ENCODE results near the gene KIF3A. TPM values are rescaled to one million over a fixed set of nuclear protein-coding genes. Genes with fewer than 3 reads are reported as not detected.

KIF3A gene
- total RNA-seq, 1 experiment from 2014 or later = 13.2 TPM

- Mint-ChIP-seq H3K4me1 (peaks cover 11 to 15% of the 10 kb centered on the region in 2 experiments), H3K27me3 (ENCODE audit: low read depth) (peaks cover 20% of the 10 kb centered on the region), H3K9me3 (no peaks in the 10 kb centered on the region), H3K36me3 (ENCODE audit: insufficient read depth in 1 of 3, low read depth in 3 of 3) (no peaks in the 10 kb centered on the region; a peak in 1 of 7 replicates), H3K4me3 (no peak overlapping the region), H3K27ac (no peak overlapping the region)
- Histone ChIP-seq H3K9me3 (ENCODE audit: control insufficient read depth, low read depth, low read length) (no peaks in the 10 kb centered on the region), H3K27ac (ENCODE audit: insufficient read length, low read depth, low read length) (no peak overlapping the region), H3K18ac (ENCODE audit: insufficient read length, low read depth, low read length) (no peak overlapping the region), H2BK5ac (ENCODE audit: insufficient read length, low read length) (no peak overlapping the region), H3K4ac (ENCODE audit: low read depth, low read length) (no peak overlapping the region), H2AK5ac (ENCODE audit: insufficient read length, low read length) (no peak overlapping the region), H3K79me1 (ENCODE audit: insufficient read depth, low read depth, low read length, poor library complexity, severe bottlenecking) (no peaks in the 10 kb centered on the region), H3K56ac (ENCODE audit: insufficient read length, low read depth, low read length) (no peak overlapping the region), H3K23me2 (ENCODE audit: insufficient read length, low read depth, low read length, poor library complexity, severe bottlenecking) (no peaks in the 10 kb centered on the region), H2BK120ac (ENCODE audit: low read depth, low read length, poor library complexity, severe bottlenecking) (no peak overlapping the region), H3K79me2 (ENCODE audit: insufficient read depth, low read length) (no peaks in the 10 kb centered on the region), H3K27me3 (ENCODE audit: insufficient read depth, low read length) (no peaks in the 10 kb centered on the region), H3K4me2 (ENCODE audit: insufficient read depth, insufficient read length, low read length) (no peak overlapping the region), H3K4me1 (ENCODE audit: insufficient read depth, low read length) (no peaks in the 10 kb centered on the region), H3T11ph (ENCODE audit: low read length) (no peak overlapping the region), H2BK20ac (ENCODE audit: low read depth, low read length, poor library complexity, severe bottlenecking) (no peak overlapping the region), H4K20me1 (ENCODE audit: control insufficient read depth, insufficient read depth, insufficient read length) (no peaks in the 10 kb centered on the region), H4K8ac (replicated peaks; ENCODE audit: insufficient read length, low read depth, low read length) (no peak overlapping the region), H2AFZ (ENCODE audit: low read length) (no peak overlapping the region), H3K23ac (ENCODE audit: insufficient read length, low read depth, low read length) (no peak overlapping the region), H3K9ac (ENCODE audit: extremely low read depth, insufficient read length, low read length) (no peak overlapping the region), H4K91ac (ENCODE audit: insufficient read length, low read depth, low read length) (no peak overlapping the region), H2BK15ac (ENCODE audit: low read depth, low read length) (no peak overlapping the region), H4K5ac (ENCODE audit: insufficient read length, low read depth, low read length) (no peak overlapping the region), H3K14ac (ENCODE audit: insufficient read depth, low read length) (no peak overlapping the region), H2BK12ac (ENCODE audit: insufficient read length, low read depth, low read length) (no peak overlapping the region)
- DNase-seq = no peak
- no peak for TF ChIP-seq CTCF (conservative IDR thresholded peaks at IDR 0.05)
- WGBS (ENCODE audit: extremely low coverage, insufficient read length, low lambda C conversion rate) = no CpG with 5 or more reads among the region's 1 CpG
These were observed 49.7 kb upstream of the KIF3A start for GRCh38 chr5:132787076-132787475.
